OCI-LY3 (cell line): ENCODE data around the gene NDUFS8.

ENCODE experiments used
- H2AFZ ChIP-seq: fragments of 200-600, 300-600 bp; shearing (Covaris generic); 2 replicates; pipeline ENCODE4 v1.6.0; 2014; ENCODE audit warnings: antibody characterized with exemption, low read depth, low read length
- H3K27ac ChIP-seq: fragments of 200-600, 300-600 bp; sonication (generic); 2 replicates; pipeline ENCODE4 v1.5.1; 2014; ENCODE audit warnings: mild to moderate bottlenecking, low read length, moderate library complexity, mixed read lengths
- H3K27me3 ChIP-seq: fragments of 200-600, 300-600 bp; sonication (generic); 2 replicates; pipeline ENCODE4 v1.6.1; 2014; ENCODE audit warnings: low read depth, low read length, mixed read lengths
- H3K36me3 ChIP-seq: fragments of 200-600, 300-600 bp; sonication (generic); replicated peaks from 2 replicates; pipeline ENCODE3; 2014; ENCODE audit warnings: low read depth, low read length, mixed read lengths
- H3K4me1 ChIP-seq: fragments of 300-600, 200-600 bp; sonication (generic); 2 replicates; pipeline ENCODE4 v1.6.1; 2014; ENCODE audit warnings: low read length, mixed read lengths
- H3K4me2 ChIP-seq: fragments of 200-600, 300-600 bp; sonication (generic); 2 replicates; pipeline ENCODE4 v1.6.1; 2014; ENCODE audit warnings: low read length, mixed read lengths
- H3K4me3 ChIP-seq: fragments of 300-600, 200-600 bp; sonication (generic); 2 replicates; pipeline ENCODE4 v1.5.1; 2014; ENCODE audit warnings: antibody characterized with exemption, mild to moderate bottlenecking, low read length, moderate library complexity
- H3K79me2 ChIP-seq: fragments of 300-600, 200-600 bp; shearing (Covaris generic); 2 replicates; pipeline ENCODE4 v1.6.1; 2014; ENCODE audit warnings: mild to moderate bottlenecking, low read length, mixed read lengths
- H3K9ac ChIP-seq: fragments of 300-600, 200-600 bp; shearing (Covaris generic); 2 replicates; pipeline ENCODE4 v1.6.0; 2014; ENCODE audit warnings: mild to moderate bottlenecking, low read length, moderate library complexity
- H3K9me3 ChIP-seq: fragments of 200-600, 300-600 bp; shearing (Covaris generic); 2 replicates; pipeline ENCODE4 v1.6.1; 2014; ENCODE audit warnings: low read length, mixed read lengths; ENCODE audit not compliant: insufficient read depth
- H4K20me1 ChIP-seq: fragments of 200-600, 300-600 bp; sonication (generic); 2 replicates; pipeline ENCODE4 v1.6.1; 2016; ENCODE audit warnings: low read length, mixed read lengths; ENCODE audit not compliant: insufficient read depth
- CTCF ChIP-seq: fragments of 200-600, 300-600 bp; sonication (generic); IDR thresholded peaks from 2 replicates; pipeline ENCODE4 v1.5.1; 2014; ENCODE audit warnings: antibody characterized with exemption, low read length, low read depth
- EZH2phosphoT487 ChIP-seq: fragments of 200-600 bp; shearing (Covaris generic); IDR thresholded peaks from 2 replicates; pipeline ENCODE4 v1.6.1; 2018; ENCODE audit warnings: antibody characterized with exemption, mixed run types, low read depth

NDUFS8 gene

GRCh38 chr11:68022531-68022930, 8.0 kb upstream of the NDUFS8 start:
- no peak overlapping the region for H3K4me3 ChIP-seq
- H2AFZ ChIP-seq: no peak overlapping the region
- peaks cover 5% of the 10 kb centered on the region for H3K36me3 ChIP-seq
- no peaks in the 10 kb centered on the region for H3K9me3 ChIP-seq
- no peak overlapping the region for H3K4me2 ChIP-seq
- H3K27ac ChIP-seq: no peak overlapping the region
- H3K9ac ChIP-seq: no peak overlapping the region
- no peak for TF ChIP-seq EZH2phosphoT487
- H4K20me1 ChIP-seq: no peaks in the 10 kb centered on the region
- H3K4me1 ChIP-seq: peaks cover 7% of the 10 kb centered on the region
- H3K79me2 ChIP-seq: no peaks in the 10 kb centered on the region
- no peaks in the 10 kb centered on the region for H3K27me3 ChIP-seq

- Histone ChIP-seq H3K4me2 (no peak overlapping the region), H4K20me1 (no peaks in the 10 kb centered on the region), H2AFZ (no peak overlapping the region), H3K9ac (no peak overlapping the region), H3K4me3 (no peak overlapping the region), H3K27me3 (no peaks in the 10 kb centered on the region), H3K79me2 (peaks cover 3% of the 10 kb centered on the region; the same call in 1 of the 2 replicates), H3K4me1 (peaks cover 9% of the 10 kb centered on the region), H3K27ac (no peak overlapping the region), H3K9me3 (no peaks in the 10 kb centered on the region), H3K36me3 (peaks cover 5% of the 10 kb centered on the region)
- TF ChIP-seq EZH2phosphoT487 (no peak), CTCF (no peak)
Observed at GRCh38 chr11:68024508-68024907, 6.0 kb upstream of the NDUFS8 start.

GRCh38 chr11:68025047-68025446, 5.4 kb upstream of the NDUFS8 start:
- Histone ChIP-seq H4K20me1 (no peaks in the 10 kb centered on the region), H3K27ac (no peak overlapping the region), H3K36me3 (peaks cover 5% of the 10 kb centered on the region), H3K4me2 (no peak overlapping the region), H3K9me3 (no peaks in the 10 kb centered on the region), H3K79me2 (peaks cover 5% of the 10 kb centered on the region; the same call in 1 of the 2 replicates), H3K4me3 (no peak overlapping the region), H2AFZ (no peak overlapping the region), H3K27me3 (no peaks in the 10 kb centered on the region), H3K4me1 (peaks cover 13% of the 10 kb centered on the region), H3K9ac (no peak overlapping the region)
- TF ChIP-seq EZH2phosphoT487 (no peak), CTCF (no peak)

- Histone ChIP-seq H3K27me3 (no peaks in the 10 kb centered on the region), H4K20me1 (no peaks in the 10 kb centered on the region), H3K4me2 (no peak overlapping the region), H3K9ac (no peak overlapping the region), H3K4me3 (no peak overlapping the region), H3K4me1 (peaks cover 10% of the 10 kb centered on the region), H2AFZ (no peak overlapping the region), H3K79me2 (peaks cover 14% of the 10 kb centered on the region), H3K27ac (no peak overlapping the region), H3K36me3 (peaks cover 5% of the 10 kb centered on the region), H3K9me3 (no peaks in the 10 kb centered on the region)
- TF ChIP-seq CTCF: no peak
- no peak for TF ChIP-seq EZH2phosphoT487
Observed at GRCh38 chr11:68026391-68027105, 3.9 kb upstream of the NDUFS8 start.
